ENCODE data around the gene KIAA0513. TPM values are rescaled to one million over a fixed set of nuclear protein-coding genes. Genes with fewer than 3 reads are reported as not detected.
A peak's percentile ranks its signal among the peaks of the same experiment; 100 is the strongest.

Gene KIAA0513
- total and polyA plus RNA-seq, 2 of the 13 experiments (the other 11 are each of a cell fraction or from before 2014, with no cell fraction given), result 1.8 TPM

DNA sequence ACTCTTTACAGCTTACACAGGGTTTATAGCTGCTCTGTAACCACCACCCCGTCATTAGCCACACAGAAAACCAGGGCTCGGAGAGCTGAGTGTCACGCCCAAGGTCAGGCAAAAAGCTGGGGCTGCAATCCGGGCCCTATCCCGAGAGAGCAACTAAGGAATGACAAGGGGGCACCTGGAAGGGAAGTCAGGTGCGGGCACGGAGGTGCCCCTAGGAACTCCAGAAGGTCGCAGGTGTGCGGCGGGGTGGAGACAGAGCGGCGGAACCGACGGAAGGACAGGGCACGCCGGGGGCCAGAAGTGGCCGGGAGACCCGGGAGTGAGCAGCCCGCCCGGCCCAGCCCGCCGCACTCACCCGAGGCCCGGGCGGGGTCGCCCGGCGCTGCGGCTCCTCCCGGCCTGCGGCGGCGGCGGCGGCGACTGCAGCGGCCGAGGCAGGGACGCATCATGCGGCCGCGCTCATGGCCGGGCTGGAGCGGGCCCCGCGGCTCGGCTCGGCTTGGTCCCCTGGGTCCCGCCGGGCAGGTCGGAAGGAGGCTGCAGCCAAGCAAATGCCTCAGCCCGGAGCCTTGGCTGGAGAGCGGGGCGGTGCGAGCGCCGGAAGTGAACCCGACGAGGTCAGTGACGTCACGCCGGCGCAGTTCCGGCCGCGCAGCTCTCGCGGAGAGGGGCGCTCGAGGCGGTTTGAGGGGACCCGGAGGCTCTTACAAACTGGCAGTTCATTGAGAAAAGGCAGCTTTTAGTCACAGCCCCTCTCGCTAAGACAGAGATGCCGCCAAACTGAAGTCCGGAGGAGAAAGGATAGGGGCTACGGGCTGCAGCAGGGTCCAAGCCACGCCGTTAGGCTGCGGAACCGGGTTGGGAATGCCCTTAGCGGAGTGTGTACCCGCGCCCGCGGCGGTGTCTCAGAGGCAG, 16.4 kb upstream of the KIAA0513 start, which contains the start of gene ZDHHC7 (continued):
- TF ChIP-seq, protein P1, sequence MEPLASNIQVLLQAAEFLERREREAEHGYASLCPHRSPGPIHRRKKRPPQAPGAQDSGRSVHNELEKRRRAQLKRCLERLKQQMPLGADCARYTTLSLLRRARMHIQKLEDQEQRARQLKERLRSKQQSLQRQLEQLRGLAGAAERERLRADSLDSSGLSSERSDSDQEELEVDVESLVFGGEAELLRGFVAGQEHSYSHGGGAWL (CRISPR knock-in tag; IDR thresholded peaks at IDR 0.05), result peak; percentile 81
- TF ChIP-seq, protein P2, sequence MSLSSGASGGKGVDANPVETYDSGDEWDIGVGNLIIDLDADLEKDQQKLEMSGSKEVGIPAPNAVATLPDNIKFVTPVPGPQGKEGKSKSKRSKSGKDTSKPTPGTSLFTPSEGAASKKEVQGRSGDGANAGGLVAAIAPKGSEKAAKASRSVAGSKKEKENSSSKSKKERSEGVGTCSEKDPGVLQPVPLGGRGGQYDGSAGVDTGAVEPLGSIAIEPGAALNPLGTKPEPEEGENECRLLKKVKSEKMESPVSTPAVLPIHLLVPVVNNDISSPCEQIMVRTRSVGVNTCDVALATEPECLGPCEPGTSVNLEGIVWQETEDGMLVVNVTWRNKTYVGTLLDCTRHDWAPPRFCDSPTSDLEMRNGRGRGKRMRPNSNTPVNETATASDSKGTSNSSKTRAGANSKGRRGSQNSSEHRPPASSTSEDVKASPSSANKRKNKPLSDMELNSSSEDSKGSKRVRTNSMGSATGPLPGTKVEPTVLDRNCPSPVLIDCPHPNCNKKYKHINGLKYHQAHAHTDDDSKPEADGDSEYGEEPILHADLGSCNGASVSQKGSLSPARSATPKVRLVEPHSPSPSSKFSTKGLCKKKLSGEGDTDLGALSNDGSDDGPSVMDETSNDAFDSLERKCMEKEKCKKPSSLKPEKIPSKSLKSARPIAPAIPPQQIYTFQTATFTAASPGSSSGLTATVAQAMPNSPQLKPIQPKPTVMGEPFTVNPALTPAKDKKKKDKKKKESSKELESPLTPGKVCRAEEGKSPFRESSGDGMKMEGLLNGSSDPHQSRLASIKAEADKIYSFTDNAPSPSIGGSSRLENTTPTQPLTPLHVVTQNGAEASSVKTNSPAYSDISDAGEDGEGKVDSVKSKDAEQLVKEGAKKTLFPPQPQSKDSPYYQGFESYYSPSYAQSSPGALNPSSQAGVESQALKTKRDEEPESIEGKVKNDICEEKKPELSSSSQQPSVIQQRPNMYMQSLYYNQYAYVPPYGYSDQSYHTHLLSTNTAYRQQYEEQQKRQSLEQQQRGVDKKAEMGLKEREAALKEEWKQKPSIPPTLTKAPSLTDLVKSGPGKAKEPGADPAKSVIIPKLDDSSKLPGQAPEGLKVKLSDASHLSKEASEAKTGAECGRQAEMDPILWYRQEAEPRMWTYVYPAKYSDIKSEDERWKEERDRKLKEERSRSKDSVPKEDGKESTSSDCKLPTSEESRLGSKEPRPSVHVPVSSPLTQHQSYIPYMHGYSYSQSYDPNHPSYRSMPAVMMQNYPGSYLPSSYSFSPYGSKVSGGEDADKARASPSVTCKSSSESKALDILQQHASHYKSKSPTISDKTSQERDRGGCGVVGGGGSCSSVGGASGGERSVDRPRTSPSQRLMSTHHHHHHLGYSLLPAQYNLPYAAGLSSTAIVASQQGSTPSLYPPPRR (CRISPR knock-in tag; IDR thresholded peaks at IDR 0.05; ENCODE audit: borderline replicate concordance), result no peak; the same call in 1 of the 2 replicates
- no peak for TF ChIP-seq ZNF672 (CRISPR knock-in tag; IDR thresholded peaks at IDR 0.05)
- peak; percentile 59; the same call in 1 of the 2 replicates for TF ChIP-seq ZNF598 (CRISPR knock-in tag; IDR thresholded peaks at IDR 0.05; ENCODE audit: borderline replicate concordance)
- no peak; the same call in 1 of the 2 replicates for TF ChIP-seq ZNF12 (CRISPR knock-in tag; IDR thresholded peaks at IDR 0.05)
- peak; percentile 67; the same call in 1 of the 2 replicates for TF ChIP-seq AKAP8 (CRISPR knock-in tag; IDR thresholded peaks at IDR 0.05)
- no peak for TF ChIP-seq ZNF460 (CRISPR knock-in tag; IDR thresholded peaks at IDR 0.05; ENCODE audit: borderline replicate concordance)
- TF ChIP-seq, protein P3, sequence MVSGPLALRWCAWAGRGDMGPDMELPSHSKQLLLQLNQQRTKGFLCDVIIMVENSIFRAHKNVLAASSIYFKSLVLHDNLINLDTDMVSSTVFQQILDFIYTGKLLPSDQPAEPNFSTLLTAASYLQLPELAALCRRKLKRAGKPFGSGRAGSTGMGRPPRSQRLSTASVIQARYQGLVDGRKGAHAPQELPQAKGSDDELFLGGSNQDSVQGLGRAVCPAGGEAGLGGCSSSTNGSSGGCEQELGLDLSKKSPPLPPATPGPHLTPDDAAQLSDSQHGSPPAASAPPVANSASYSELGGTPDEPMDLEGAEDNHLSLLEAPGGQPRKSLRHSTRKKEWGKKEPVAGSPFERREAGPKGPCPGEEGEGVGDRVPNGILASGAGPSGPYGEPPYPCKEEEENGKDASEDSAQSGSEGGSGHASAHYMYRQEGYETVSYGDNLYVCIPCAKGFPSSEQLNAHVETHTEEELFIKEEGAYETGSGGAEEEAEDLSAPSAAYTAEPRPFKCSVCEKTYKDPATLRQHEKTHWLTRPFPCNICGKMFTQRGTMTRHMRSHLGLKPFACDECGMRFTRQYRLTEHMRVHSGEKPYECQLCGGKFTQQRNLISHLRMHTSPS (CRISPR knock-in tag; IDR thresholded peaks at IDR 0.05; ENCODE audit: low read depth), result no peak; the same call in 1 of the 2 replicates
- TF ChIP-seq SRF (IDR thresholded peaks at IDR 0.05; ENCODE audit: low read depth, low read length), result no peak
- TF ChIP-seq, protein P4, sequence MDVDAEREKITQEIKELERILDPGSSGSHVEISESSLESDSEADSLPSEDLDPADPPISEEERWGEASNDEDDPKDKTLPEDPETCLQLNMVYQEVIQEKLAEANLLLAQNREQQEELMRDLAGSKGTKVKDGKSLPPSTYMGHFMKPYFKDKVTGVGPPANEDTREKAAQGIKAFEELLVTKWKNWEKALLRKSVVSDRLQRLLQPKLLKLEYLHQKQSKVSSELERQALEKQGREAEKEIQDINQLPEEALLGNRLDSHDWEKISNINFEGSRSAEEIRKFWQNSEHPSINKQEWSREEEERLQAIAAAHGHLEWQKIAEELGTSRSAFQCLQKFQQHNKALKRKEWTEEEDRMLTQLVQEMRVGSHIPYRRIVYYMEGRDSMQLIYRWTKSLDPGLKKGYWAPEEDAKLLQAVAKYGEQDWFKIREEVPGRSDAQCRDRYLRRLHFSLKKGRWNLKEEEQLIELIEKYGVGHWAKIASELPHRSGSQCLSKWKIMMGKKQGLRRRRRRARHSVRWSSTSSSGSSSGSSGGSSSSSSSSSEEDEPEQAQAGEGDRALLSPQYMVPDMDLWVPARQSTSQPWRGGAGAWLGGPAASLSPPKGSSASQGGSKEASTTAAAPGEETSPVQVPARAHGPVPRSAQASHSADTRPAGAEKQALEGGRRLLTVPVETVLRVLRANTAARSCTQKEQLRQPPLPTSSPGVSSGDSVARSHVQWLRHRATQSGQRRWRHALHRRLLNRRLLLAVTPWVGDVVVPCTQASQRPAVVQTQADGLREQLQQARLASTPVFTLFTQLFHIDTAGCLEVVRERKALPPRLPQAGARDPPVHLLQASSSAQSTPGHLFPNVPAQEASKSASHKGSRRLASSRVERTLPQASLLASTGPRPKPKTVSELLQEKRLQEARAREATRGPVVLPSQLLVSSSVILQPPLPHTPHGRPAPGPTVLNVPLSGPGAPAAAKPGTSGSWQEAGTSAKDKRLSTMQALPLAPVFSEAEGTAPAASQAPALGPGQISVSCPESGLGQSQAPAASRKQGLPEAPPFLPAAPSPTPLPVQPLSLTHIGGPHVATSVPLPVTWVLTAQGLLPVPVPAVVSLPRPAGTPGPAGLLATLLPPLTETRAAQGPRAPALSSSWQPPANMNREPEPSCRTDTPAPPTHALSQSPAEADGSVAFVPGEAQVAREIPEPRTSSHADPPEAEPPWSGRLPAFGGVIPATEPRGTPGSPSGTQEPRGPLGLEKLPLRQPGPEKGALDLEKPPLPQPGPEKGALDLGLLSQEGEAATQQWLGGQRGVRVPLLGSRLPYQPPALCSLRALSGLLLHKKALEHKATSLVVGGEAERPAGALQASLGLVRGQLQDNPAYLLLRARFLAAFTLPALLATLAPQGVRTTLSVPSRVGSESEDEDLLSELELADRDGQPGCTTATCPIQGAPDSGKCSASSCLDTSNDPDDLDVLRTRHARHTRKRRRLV (CRISPR knock-in tag; IDR thresholded peaks at IDR 0.05), result peak; percentile 93
- TF ChIP-seq THYN1 (CRISPR knock-in tag; IDR thresholded peaks at IDR 0.05; ENCODE audit: borderline replicate concordance, low read depth), result no peak
- 0 out of 2 replicates have a peak, but pooled peaks have one; percentile 54 for TF ChIP-seq ZMAT3 (CRISPR knock-in tag; conservative IDR thresholded peaks at IDR 0.05)
- no peak for TF ChIP-seq ZNF780A (CRISPR knock-in tag; IDR thresholded peaks at IDR 0.05)
- peak; percentile 93; the same call in 1 of the 2 replicates for TF ChIP-seq KMT2B (CRISPR knock-in tag; IDR thresholded peaks at IDR 0.05)
- TF ChIP-seq RBM39 (IDR thresholded peaks at IDR 0.05; ENCODE audit: low read depth, low read length, poor library complexity, severe bottlenecking), result peak; percentile 60

Measured in HepG2 (cell line).